Activated T-cell treated with anti-CD3 and anti-CD28 coated beads, Interleukin-2, amount 50 U/mL, for 72 hours (primary cell): Measurements from ENCODE around the gene STK32B. TPM values are rescaled to one million over a fixed set of nuclear protein-coding genes. Genes with fewer than 3 reads are reported as not detected.

Source experiments
- ATAC-seq, 2 donors: fragments of 150-1000 bp; cut with Tn5 transposase; replicated peaks in 1 of 2; 2 replicates each; pipeline ENCODE4 v1.10.0; 2021; ENCODE audit warnings: moderate library complexity in 2 of 2, mild to moderate bottlenecking in 1 of 2
- DNase-seq, 2 donors: peaks; one replicate each; pipeline ENCODE4 v3.0.0; 2021 to 2022; ENCODE audit warnings: mixed read lengths in 1 of 2
- H3K27ac Mint-ChIP-seq: one replicate; pipeline ENCODE4 v1.8.0; 2022; ENCODE audit warnings: mild to moderate bottlenecking, moderate library complexity, mixed read lengths
- H3K27me3 Mint-ChIP-seq: one replicate; pipeline ENCODE4 v1.8.0; 2022; ENCODE audit warnings: low read depth, mixed read lengths
- H3K36me3 Mint-ChIP-seq, 2 donors: one replicate each; pipeline ENCODE4 v1.8.0; 2022; ENCODE audit warnings: mixed read lengths in 2 of 2, mild to moderate bottlenecking in 1 of 2; ENCODE audit not compliant: insufficient read depth in 2 of 2
- H3K4me1 Mint-ChIP-seq: one replicate; pipeline ENCODE4 v1.8.0; 2022; ENCODE audit warnings: low read depth, mixed read lengths
- H3K4me3 Mint-ChIP-seq, 2 donors: one replicate each; pipeline ENCODE4 v1.8.0; 2022; ENCODE audit warnings: mild to moderate bottlenecking in 2 of 2, mixed read lengths in 2 of 2, moderate library complexity in 2 of 2
- H3K9me3 Mint-ChIP-seq, 2 donors: one replicate each; pipeline ENCODE4 v1.8.0; 2022; ENCODE audit warnings: mixed read lengths in 2 of 2
- total RNA-seq, 2 donors: library from RNA; stranded (reverse); gene quantifications; one replicate each; pipeline ENCODE4 v1.2.3, GENCODE V29; 2022

Gene STK32B
- total RNA-seq, 2 donors from 2014 or later = not detected

GRCh38 chr4:5143306-5143861 is 92.1 kb downstream of the STK32B start:
- H3K4me3 Mint-ChIP-seq = no peak overlapping the region
- H3K27ac Mint-ChIP-seq = no peak overlapping the region
- no peaks in the 10 kb centered on the region for H3K4me1 Mint-ChIP-seq
- H3K36me3 Mint-ChIP-seq = peaks cover 0 to 2% of the 10 kb centered on the region in 2 donors
- H3K9me3 Mint-ChIP-seq = peaks cover 0 to 3% of the 10 kb centered on the region in 2 donors
- no peak for ATAC-seq
- H3K27me3 Mint-ChIP-seq = peaks cover 5% of the 10 kb centered on the region
- DNase-seq = no peak

GRCh38 chr4:5143940-5144339 is 92.7 kb downstream of the STK32B start:
- Mint-ChIP-seq H3K36me3 (peaks cover 0 to 2% of the 10 kb centered on the region in 2 donors), H3K27me3 (peaks cover 5% of the 10 kb centered on the region), H3K4me3 (no peak overlapping the region), H3K9me3 (no peaks in the 10 kb centered on the region), H3K4me1 (no peaks in the 10 kb centered on the region), H3K27ac (no peak overlapping the region)
- ATAC-seq (no peak), DNase-seq (no peak)

GRCh38 chr4:5144384-5144783 is 93.1 kb downstream of the STK32B start:
- Mint-ChIP-seq H3K4me3 (no peak overlapping the region), H3K36me3 (peaks cover 0 to 2% of the 10 kb centered on the region in 2 donors), H3K27me3 (peaks cover 2% of the 10 kb centered on the region), H3K4me1 (no peaks in the 10 kb centered on the region), H3K27ac (no peak overlapping the region), H3K9me3 (no peaks in the 10 kb centered on the region)
- DNase-seq = no peak
- ATAC-seq = no peak

GRCh38 chr4:5146248-5146647 is 95.0 kb downstream of the STK32B start:
- Mint-ChIP-seq H3K36me3 (peaks cover 0 to 2% of the 10 kb centered on the region in 2 donors), H3K27ac (no peak overlapping the region), H3K4me3 (no peak overlapping the region), H3K27me3 (no peaks in the 10 kb centered on the region), H3K4me1 (no peaks in the 10 kb centered on the region), H3K9me3 (no peaks in the 10 kb centered on the region)
- DNase-seq (no peak), ATAC-seq (no peak)

- DNase-seq (no peak), ATAC-seq (no peak)
- Mint-ChIP-seq H3K36me3 (no peaks in the 10 kb centered on the region), H3K27me3 (no peaks in the 10 kb centered on the region), H3K27ac (no peak overlapping the region), H3K4me3 (no peak overlapping the region), H3K9me3 (peaks cover 5 to 6% of the 10 kb centered on the region in 2 donors), H3K4me1 (no peaks in the 10 kb centered on the region)
These were observed 101.2 kb downstream of the STK32B start for GRCh38 chr4:5152521-5152920.

- ATAC-seq (no peak), DNase-seq (no peak)
- H3K27me3 Mint-ChIP-seq = peaks cover 5% of the 10 kb centered on the region
- no peak overlapping the region for H3K4me3 Mint-ChIP-seq
- H3K36me3 Mint-ChIP-seq = no peaks in the 10 kb centered on the region
- H3K27ac Mint-ChIP-seq = no peak overlapping the region
- H3K4me1 Mint-ChIP-seq = no peaks in the 10 kb centered on the region
- peaks cover 6 to 7% of the 10 kb centered on the region in 2 donors for H3K9me3 Mint-ChIP-seq
These were observed 105.4 kb downstream of the STK32B start for GRCh38 chr4:5156682-5157081.

DNA sequence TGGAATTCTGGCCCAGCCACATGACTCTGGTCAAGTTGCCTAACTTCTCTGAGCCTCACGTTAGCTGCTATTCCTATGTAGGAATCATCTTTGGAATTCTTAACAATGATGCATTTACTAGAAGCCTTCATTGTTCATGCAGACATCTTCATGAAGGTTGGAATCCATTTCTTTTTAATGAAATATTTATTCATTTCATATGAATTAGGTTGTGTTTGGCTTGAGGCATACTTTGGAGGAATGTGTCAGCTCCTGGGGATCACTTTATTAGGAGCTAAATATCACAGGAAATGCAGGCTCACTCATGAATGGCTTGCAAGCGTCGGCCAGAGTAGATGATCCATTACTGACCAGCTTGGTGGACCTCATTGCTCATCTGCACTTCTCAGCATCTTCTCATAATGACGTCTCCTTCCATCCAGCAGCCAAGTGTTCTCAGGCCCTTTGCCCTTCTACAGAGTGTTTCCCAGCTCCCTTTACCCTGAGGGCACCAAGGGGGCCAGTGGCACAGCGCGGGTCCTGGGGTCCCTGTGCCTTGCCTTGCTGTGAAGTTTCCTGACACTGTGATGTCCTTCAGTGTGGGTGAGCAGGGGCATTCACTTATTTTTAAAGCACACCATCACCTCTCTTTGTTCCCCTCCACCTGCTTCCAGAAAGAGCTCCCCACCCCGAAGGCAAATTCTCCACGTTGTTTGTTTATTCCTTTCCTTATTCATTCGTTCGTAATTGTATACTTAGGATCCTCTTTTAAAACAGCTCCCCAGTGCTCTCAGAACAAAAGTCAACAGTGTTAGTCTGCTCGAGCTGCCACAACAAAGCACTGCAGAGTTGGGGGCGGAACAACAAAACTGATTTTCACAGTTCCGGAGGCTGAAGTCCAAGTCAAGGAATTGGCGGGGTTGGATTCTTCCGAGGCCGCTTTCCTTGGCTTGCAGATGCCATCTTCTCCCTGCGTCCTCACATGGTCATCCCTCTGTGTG is 106.8 kb downstream of the STK32B start:
- Mint-ChIP-seq H3K4me3 (no peak overlapping the region), H3K27me3 (peaks cover 8% of the 10 kb centered on the region), H3K4me1 (no peaks in the 10 kb centered on the region), H3K36me3 (no peaks in the 10 kb centered on the region), H3K9me3 (peaks cover 6 to 7% of the 10 kb centered on the region in 2 donors), H3K27ac (no peak overlapping the region)
- no peak for DNase-seq
- no peak for ATAC-seq

GRCh38 chr4:5158825-5159224 is 107.5 kb downstream of the STK32B start:
- H3K4me1 Mint-ChIP-seq = no peaks in the 10 kb centered on the region
- peaks cover 10% of the 10 kb centered on the region for H3K27me3 Mint-ChIP-seq

GRCh38 chr4:5160668-5161067 is 109.4 kb downstream of the STK32B start:
- Mint-ChIP-seq H3K9me3 (peaks cover under 1 to 4% of the 10 kb centered on the region in 2 donors), H3K4me3 (no peak overlapping the region), H3K36me3 (no peaks in the 10 kb centered on the region), H3K27me3 (peaks cover 10% of the 10 kb centered on the region), H3K4me1 (no peaks in the 10 kb centered on the region), H3K27ac (no peak overlapping the region)
- no peak for DNase-seq
- no peak for ATAC-seq

More at GRCh38 chr4:5158825-5159224, 107.5 kb downstream of the STK32B start:
- H3K36me3 Mint-ChIP-seq = no peaks in the 10 kb centered on the region
- ATAC-seq (no peak), DNase-seq (no peak)
- H3K4me3 Mint-ChIP-seq = no peak overlapping the region
- H3K27ac Mint-ChIP-seq = no peak overlapping the region
- H3K9me3 Mint-ChIP-seq = peaks cover 6 to 9% of the 10 kb centered on the region in 2 donors

DNA sequence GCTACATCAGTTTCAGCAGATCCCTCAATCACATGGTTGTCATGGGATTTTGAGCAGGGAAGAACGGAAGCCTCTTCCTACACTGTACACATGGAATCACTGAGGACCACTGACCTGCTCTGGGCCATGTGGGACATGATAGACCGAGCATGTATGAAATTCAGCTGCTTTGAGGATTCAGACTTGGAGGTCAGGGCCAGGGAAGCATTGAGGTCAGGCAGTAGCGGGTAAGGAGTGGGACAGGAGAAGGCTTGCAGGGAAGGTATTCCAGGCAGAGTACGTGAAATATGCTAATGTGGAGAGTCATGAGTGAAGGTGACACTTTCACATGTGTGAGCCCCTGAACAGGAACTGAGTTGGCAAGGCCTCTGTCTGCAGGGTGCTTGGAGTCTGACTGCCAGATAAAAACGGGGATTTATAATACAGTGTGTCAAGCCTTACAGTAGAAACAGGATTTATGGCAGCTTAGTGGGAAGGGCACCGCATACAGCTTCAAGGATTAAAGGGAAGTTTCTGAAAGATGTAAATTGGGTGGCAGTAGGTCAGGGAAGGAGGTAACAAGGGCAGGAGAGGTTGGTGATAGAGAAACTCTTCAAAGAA is 111.7 kb downstream of the STK32B start:
- no peak overlapping the region for H3K4me3 Mint-ChIP-seq
- peaks cover 0 to 4% of the 10 kb centered on the region in 2 donors for H3K9me3 Mint-ChIP-seq

DNA sequence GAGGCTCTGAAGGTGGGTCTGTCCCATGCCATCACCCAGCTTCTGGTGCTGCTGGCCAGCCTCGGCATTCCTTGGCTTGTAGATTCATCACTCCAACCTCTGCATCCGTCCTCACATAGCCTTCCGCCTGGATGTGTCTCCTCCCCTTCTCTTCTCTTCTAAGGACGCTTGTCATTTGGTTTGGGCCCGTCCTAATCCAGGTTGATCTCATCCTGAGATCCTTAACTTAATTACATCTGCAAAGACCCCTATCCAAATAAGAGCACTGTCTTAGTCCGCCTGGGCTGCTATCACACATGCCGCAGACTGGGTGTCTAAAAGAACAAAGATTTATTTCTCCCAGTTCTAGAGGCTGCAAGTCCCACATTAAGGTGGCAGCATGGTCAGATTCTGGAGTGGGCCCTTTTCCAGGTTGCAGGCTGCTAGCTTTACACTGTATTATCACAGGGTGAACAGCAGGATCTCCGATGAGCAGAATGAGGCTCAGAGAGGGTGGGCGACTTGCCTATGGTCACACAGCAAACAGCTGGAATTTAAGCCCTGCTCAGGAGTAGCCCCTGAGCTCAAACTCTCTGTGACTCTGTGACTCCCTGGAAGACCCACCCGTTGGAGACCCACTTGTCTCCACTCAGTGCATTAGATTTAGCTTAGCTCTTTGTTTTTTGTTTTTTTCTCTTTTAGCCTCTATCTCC is 113.1 kb downstream of the STK32B start:
- H3K27ac Mint-ChIP-seq = no peak overlapping the region
- no peak for DNase-seq
- H3K4me3 Mint-ChIP-seq = no peak overlapping the region

More for the DNA sequence above, 111.7 kb downstream of the STK32B start:
- no peak for ATAC-seq
- H3K36me3 Mint-ChIP-seq = no peaks in the 10 kb centered on the region
- no peak overlapping the region for H3K27ac Mint-ChIP-seq
- no peaks in the 10 kb centered on the region for H3K4me1 Mint-ChIP-seq
- DNase-seq = no peak
- H3K27me3 Mint-ChIP-seq = peaks cover 10% of the 10 kb centered on the region

DNA sequence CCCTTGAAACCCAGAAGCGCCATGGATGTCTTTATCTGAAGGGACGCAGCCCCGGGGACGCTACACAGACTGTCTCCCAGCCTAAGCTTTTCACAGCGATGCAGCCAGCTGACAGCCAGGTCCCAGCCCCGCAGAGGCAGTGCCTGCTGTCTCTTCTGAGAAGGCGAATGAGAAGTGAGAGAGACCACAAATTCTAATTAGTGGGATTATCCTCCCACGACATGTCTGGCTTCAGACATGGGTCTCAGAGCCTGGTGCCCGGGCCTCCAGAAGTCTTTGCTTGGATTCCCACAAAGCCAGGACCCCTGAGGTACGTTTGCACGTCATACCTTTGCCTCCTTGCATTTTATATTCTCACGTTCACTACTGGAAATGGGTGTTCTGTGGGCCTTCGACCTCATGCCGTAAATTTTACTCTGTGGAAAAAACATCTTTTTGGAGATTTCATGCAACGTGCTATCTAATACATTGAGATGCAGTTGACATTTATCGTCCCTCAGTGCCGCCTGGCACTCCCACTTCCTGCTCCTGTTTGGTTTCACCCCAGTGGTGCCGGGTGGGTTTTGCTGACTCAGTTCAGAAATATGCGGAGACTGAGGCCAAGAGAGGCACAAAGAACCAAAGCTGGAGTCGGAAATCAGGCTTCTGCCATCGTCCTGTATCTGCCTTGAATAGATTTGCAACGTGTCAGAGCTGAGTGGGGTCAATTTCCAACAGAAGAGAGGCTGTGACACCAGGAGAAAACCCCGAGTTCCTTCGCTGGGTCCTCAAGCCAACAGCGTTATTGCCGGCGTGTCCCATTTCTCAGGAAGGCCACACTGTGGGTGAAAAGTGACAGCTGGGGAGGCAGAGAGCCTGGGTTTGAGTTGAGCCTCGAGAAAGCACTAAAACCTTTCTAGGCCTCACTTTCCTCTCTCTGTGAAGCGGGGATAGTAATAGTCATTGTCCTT is 114.4 kb downstream of the STK32B start:
- ATAC-seq (no peak), DNase-seq (no peak)
- Mint-ChIP-seq H3K27ac (no peak overlapping the region), H3K27me3 (peaks cover 5% of the 10 kb centered on the region), H3K4me3 (no peak overlapping the region), H3K36me3 (no peaks in the 10 kb centered on the region), H3K9me3 (peaks cover 0 to 2% of the 10 kb centered on the region in 2 donors), H3K4me1 (no peaks in the 10 kb centered on the region)

More for the DNA sequence above, 113.1 kb downstream of the STK32B start:
- H3K36me3 Mint-ChIP-seq = no peaks in the 10 kb centered on the region
- ATAC-seq = no peak
- H3K27me3 Mint-ChIP-seq = peaks cover 5% of the 10 kb centered on the region
- peaks cover 0 to 2% of the 10 kb centered on the region in 2 donors for H3K9me3 Mint-ChIP-seq
- H3K4me1 Mint-ChIP-seq = no peaks in the 10 kb centered on the region
